Neural progenitor cell (in vitro differentiated cells): ENCODE data around the gene STT3A. TPM values are rescaled to one million over a fixed set of nuclear protein-coding genes. Genes with fewer than 3 reads are reported as not detected.

ENCODE experiments used
- DNase-seq: peaks from one replicate; pipeline ENCODE4 v3.0.0-alpha.2; 2016; ENCODE audit warnings: low spot score
- H2AFZ ChIP-seq: fragments of 200-600 bp; sonication (generic); replicated peaks from 2 replicates; pipeline ENCODE4 v1.6.1; 2016; ENCODE audit warnings: antibody characterized with exemption
- H3F3A ChIP-seq: fragments of 200-600 bp; sonication (generic); 2 replicates; pipeline ENCODE4 v1.6.1; 2016; ENCODE audit warnings: antibody characterized with exemption, low read depth
- H3K27ac ChIP-seq: fragments of 200-600 bp; sonication (generic); 2 replicates; pipeline ENCODE4 v1.5.1; 2016; ENCODE audit warnings: mild to moderate bottlenecking
- H3K27me3 ChIP-seq: fragments of 200-600 bp; sonication (generic); 2 replicates; pipeline ENCODE4 v1.6.1; 2016; ENCODE audit warnings: mild to moderate bottlenecking, moderate library complexity
- H3K36me3 ChIP-seq: fragments of 200-600 bp; sonication (generic); 2 replicates; pipeline ENCODE4 v1.5.1; 2016
- H3K4me1 ChIP-seq: fragments of 200-600 bp; sonication (generic); 2 replicates; pipeline ENCODE4 v1.6.1; 2016; ENCODE audit warnings: mixed run types
- H3K4me2 ChIP-seq: fragments of 200-600 bp; sonication (generic); 2 replicates; pipeline ENCODE4 v1.6.1; 2016
- H3K4me3 ChIP-seq: fragments of 200-600 bp; sonication (generic); 2 replicates; pipeline ENCODE4 v1.5.1; 2016
- H3K79me2 ChIP-seq: fragments of 200-600 bp; sonication (generic); 2 replicates; pipeline ENCODE4 v1.6.1; 2016; ENCODE audit warnings: low read depth
- H3K9ac ChIP-seq: fragments of 200-600 bp; sonication (generic); 2 replicates; pipeline ENCODE4 v1.6.1; 2016
- H3K9me3 ChIP-seq: fragments of 200-600 bp; sonication (generic); 2 replicates; pipeline ENCODE4 v1.5.1; 2016; ENCODE audit warnings: low read depth
- H4K20me1 ChIP-seq: fragments of 200-600 bp; sonication (generic); 2 replicates; pipeline ENCODE4 v1.6.1; 2016; ENCODE audit warnings: low read depth
- H3K27ac Mint-ChIP-seq: 3 replicates; pipeline ENCODE4 v1.8.0; 2021; ENCODE audit warnings: mixed read lengths
- H3K27me3 Mint-ChIP-seq: 2 replicates; pipeline ENCODE4 v1.8.0; 2022; ENCODE audit warnings: low read depth, mild to moderate bottlenecking, inconsistent platforms, moderate library complexity, mixed read lengths; ENCODE audit not compliant: insufficient read depth
- H3K36me3 Mint-ChIP-seq: 3 replicates; pipeline ENCODE4 v1.8.0; 2021; ENCODE audit warnings: mixed read lengths
- H3K4me1 Mint-ChIP-seq: 3 replicates; pipeline ENCODE4 v1.8.0; 2021; ENCODE audit warnings: mixed read lengths
- H3K4me3 Mint-ChIP-seq: 3 replicates; pipeline ENCODE4 v1.8.0; 2021; ENCODE audit warnings: mild to moderate bottlenecking, moderate library complexity, mixed read lengths
- H3K9me3 Mint-ChIP-seq: 3 replicates; pipeline ENCODE4 v1.8.0; 2020; ENCODE audit warnings: mixed read lengths
- CTCF ChIP-seq: fragments of 200-600 bp; sonication (generic); IDR thresholded peaks from 2 replicates; pipeline ENCODE4 v1.5.1; 2017; ENCODE audit warnings: antibody characterized with exemption, mild to moderate bottlenecking
- EZH2 ChIP-seq: fragments of 200-600 bp; sonication (generic); IDR thresholded peaks from 2 replicates; pipeline ENCODE4 v1.6.1; 2017; ENCODE audit warnings: antibody characterized with exemption, mild to moderate bottlenecking, moderate library complexity
- EZH2phosphoT487 ChIP-seq: fragments of 200-600 bp; sonication (generic); IDR thresholded peaks from 2 replicates; pipeline ENCODE4 v1.6.1; 2017; ENCODE audit warnings: antibody characterized with exemption
- total RNA-seq: library from RNA; depleted of rRNA; stranded (reverse); fragments of >200 nt; gene quantifications from 2 replicates; pipeline ENCODE4 v1.2.3, GENCODE V29; 2015; ENCODE audit warnings: low replicate concordance

Gene STT3A
- total RNA-seq, 1 donor from 2014 or later: 111 TPM

GRCh38 chr11:125627236-125627910 is 34.7 kb downstream of the STT3A start:
- H3K9me3 Mint-ChIP-seq: no peaks in the 10 kb centered on the region

GRCh38 chr11:125637840-125638239 is 45.2 kb downstream of the STT3A start:
- Histone ChIP-seq H3K4me1 (no peaks in the 10 kb centered on the region), H3K27me3 (no peaks in the 10 kb centered on the region), H3K9ac (no peak overlapping the region), H3K4me3 (no peak overlapping the region), H4K20me1 (no peaks in the 10 kb centered on the region), H3K36me3 (peaks cover 60% of the 10 kb centered on the region), H3K79me2 (peaks cover 20% of the 10 kb centered on the region), H2AFZ (no peak overlapping the region), H3K4me2 (no peak overlapping the region), H3F3A (peaks cover 7% of the 10 kb centered on the region), H3K9me3 (no peaks in the 10 kb centered on the region), H3K27ac (no peak overlapping the region)
- no peak for DNase-seq
- H3K36me3 Mint-ChIP-seq: peaks cover 37% of the 10 kb centered on the region
- no peak overlapping the region for H3K4me3 Mint-ChIP-seq
- H3K27me3 Mint-ChIP-seq: no peaks in the 10 kb centered on the region
- H3K9me3 Mint-ChIP-seq: no peaks in the 10 kb centered on the region
- H3K4me1 Mint-ChIP-seq: no peaks in the 10 kb centered on the region
- TF ChIP-seq CTCF (no peak), EZH2phosphoT487 (no peak), EZH2 (no peak)
- no peak overlapping the region for H3K27ac Mint-ChIP-seq

More at GRCh38 chr11:125627236-125627910, 34.7 kb downstream of the STT3A start:
- peaks cover 1% of the 10 kb centered on the region for H3K27me3 Mint-ChIP-seq
- H3K36me3 Mint-ChIP-seq: peaks cover 5% of the 10 kb centered on the region
- Histone ChIP-seq H3K27me3 (no peaks in the 10 kb centered on the region), H3K27ac (no peak overlapping the region), H3K9me3 (no peaks in the 10 kb centered on the region), H3K4me3 (peak overlapping the region; percentile 89), H3K79me2 (peaks cover 57% of the 10 kb centered on the region), H4K20me1 (no peaks in the 10 kb centered on the region), H2AFZ (no peak overlapping the region), H3K4me1 (peaks cover 23% of the 10 kb centered on the region), H3F3A (peaks cover 32% of the 10 kb centered on the region), H3K36me3 (peaks cover 26% of the 10 kb centered on the region), H3K9ac (peak overlapping the region; percentile 85), H3K4me2 (peak overlapping the region; percentile 95)
- peaks cover 16% of the 10 kb centered on the region for H3K4me1 Mint-ChIP-seq
- peak overlapping the region; percentile 95 for H3K4me3 Mint-ChIP-seq
- H3K27ac Mint-ChIP-seq: no peak overlapping the region
- no peak for DNase-seq
- TF ChIP-seq CTCF (no peak), EZH2phosphoT487 (no peak), EZH2 (no peak)

- Mint-ChIP-seq H3K9me3 (no peaks in the 10 kb centered on the region), H3K36me3 (peaks cover 37% of the 10 kb centered on the region)
- peaks cover 55% of the 10 kb centered on the region for H3K36me3 ChIP-seq
Measured at GRCh38 chr11:125638315-125638714, 45.7 kb downstream of the STT3A start.

More at GRCh38 chr11:125638315-125638714, 45.7 kb downstream of the STT3A start:
- H3K4me2 ChIP-seq: no peak overlapping the region
- H3K9ac ChIP-seq: no peak overlapping the region
- TF ChIP-seq EZH2phosphoT487 (no peak), EZH2 (no peak), CTCF (no peak)
- no peaks in the 10 kb centered on the region for H3K9me3 ChIP-seq
- H3K4me1 Mint-ChIP-seq: no peaks in the 10 kb centered on the region
- DNase-seq: no peak
- H4K20me1 ChIP-seq: no peaks in the 10 kb centered on the region
- H3K27me3 ChIP-seq: no peaks in the 10 kb centered on the region
- H3K4me1 ChIP-seq: no peaks in the 10 kb centered on the region
- H2AFZ ChIP-seq: no peak overlapping the region
- H3K27ac Mint-ChIP-seq: no peak overlapping the region
- H3K27ac ChIP-seq: no peak overlapping the region
- H3F3A ChIP-seq: peaks cover 7% of the 10 kb centered on the region
- H3K79me2 ChIP-seq: peaks cover 20% of the 10 kb centered on the region
- H3K27me3 Mint-ChIP-seq: no peaks in the 10 kb centered on the region
- H3K4me3 Mint-ChIP-seq: no peak overlapping the region
- H3K4me3 ChIP-seq: no peak overlapping the region
